Central memory CD4-positive, alpha-beta T cell (primary cell): ENCODE data around the gene GABRR3.

ENCODE experiments used
- DNase-seq: peaks from one replicate; pipeline ENCODE4 v3.0.0; 2022

The GABRR3 gene

GRCh38 chr3:97988784-97989568 is 46.1 kb downstream of the GABRR3 start:
- no peak for DNase-seq

GRCh38 chr3:97987306-97987705 is 47.8 kb downstream of the GABRR3 start:
- DNase-seq: no peak

- DNase-seq: no peak
Observed at GRCh38 chr3:97983933-97984491, 51.1 kb downstream of the GABRR3 start.

GRCh38 chr3:97981886-97982285 is 53.2 kb downstream of the GABRR3 start:
- DNase-seq: no peak

- no peak for DNase-seq
Observed at GRCh38 chr3:97979610-97980009, 55.5 kb downstream of the GABRR3 start.

- no peak for DNase-seq
Observed at GRCh38 chr3:97975466-97975865, 59.6 kb downstream of the GABRR3 start.

GRCh38 chr3:97974996-97975395 is 60.1 kb downstream of the GABRR3 start:
- DNase-seq: no peak

- DNase-seq: no peak
Observed at GRCh38 chr3:97972976-97973375, 62.1 kb downstream of the GABRR3 start.

- DNase-seq: peak; percentile 75
Observed at GRCh38 chr3:97971679-97972567, 63.2 kb downstream of the GABRR3 start, which contains the start of gene RIOX2. TSS of gene RIOX2 (minus strand) at chr3:97972431. CDS start at chr3:97967593, 4,838 bp downstream.

GRCh38 chr3:97970956-97971620 is 64.0 kb downstream of the GABRR3 start:
- no peak for DNase-seq

GRCh38 chr3:97970156-97970555 is 65.0 kb downstream of the GABRR3 start:
- no peak for DNase-seq

- no peak for DNase-seq
Observed at GRCh38 chr3:97969541-97969940, 65.6 kb downstream of the GABRR3 start.

- DNase-seq: no peak
Observed at GRCh38 chr3:97968376-97968775, 66.7 kb downstream of the GABRR3 start.

GRCh38 chr3:97967966-97968365 is 67.1 kb downstream of the GABRR3 start:
- DNase-seq: no peak

GRCh38 chr3:97960993-97961766 is 73.9 kb downstream of the GABRR3 start:
- no peak for DNase-seq

GRCh38 chr3:97960551-97960950 is 74.6 kb downstream of the GABRR3 start:
- no peak for DNase-seq

- no peak for DNase-seq
Observed at GRCh38 chr3:97959872-97960271, 75.2 kb downstream of the GABRR3 start.

- DNase-seq: no peak
Observed at GRCh38 chr3:97958796-97959195, 76.3 kb downstream of the GABRR3 start.

GRCh38 chr3:97958396-97958795 is 76.7 kb downstream of the GABRR3 start:
- no peak for DNase-seq

GRCh38 chr3:97957617-97958311 is 77.4 kb downstream of the GABRR3 start:
- DNase-seq: no peak

- no peak for DNase-seq
Observed at GRCh38 chr3:97956051-97956450, 79.1 kb downstream of the GABRR3 start.
